Natural killer cell (primary cell): ENCODE results near the gene S100A3. TPM values are rescaled to one million over a fixed set of nuclear protein-coding genes. Genes with fewer than 3 reads are reported as not detected.
"Not testable (repeated sequence)": the region's sequence is repeated elsewhere in the genome, so short reads cannot be mapped to it uniquely, and the experiment has no call there.

Experiments used
- ATAC-seq, 3 donors: fragments of 150-1000 bp in 2 of 3; fragments of 200-7000 bp in 1 of 3; cut with Tn5 transposase; 1 replicate in 1 of 3; 2 replicates in 2 of 3; pipeline ENCODE4 v1.10.0; 2021; ENCODE audit warnings: mild to moderate bottlenecking in 2 of 3, moderate library complexity in 2 of 3
- DNase-seq, 2 donors: peaks; one replicate each; pipeline versions ENCODE4 v3.0.0 to v3.0.0-alpha.2; 2013 to 2021; ENCODE audit warnings: mixed read lengths in 1 of 2
- H3K27ac ChIP-seq: one replicate; pipeline ENCODE4 v1.5.1; 2013; ENCODE audit warnings: mild to moderate bottlenecking, low read length
- H3K27me3 ChIP-seq: one replicate; pipeline ENCODE4 v1.6.1; 2013; ENCODE audit warnings: low read length; ENCODE audit not compliant: control insufficient read depth, insufficient read depth
- H3K36me3 ChIP-seq: one replicate; pipeline ENCODE4 v1.6.1; 2013; ENCODE audit warnings: low read length; ENCODE audit not compliant: control insufficient read depth, insufficient read depth
- H3K4me1 ChIP-seq: one replicate; pipeline ENCODE4 v1.6.1; 2013; ENCODE audit warnings: low read length; ENCODE audit not compliant: control insufficient read depth, insufficient read depth
- H3K4me3 ChIP-seq: one replicate; pipeline ENCODE4 v1.5.1; 2013; ENCODE audit warnings: low read length
- H3K9me3 ChIP-seq: one replicate; pipeline ENCODE4 v1.6.1; 2013; ENCODE audit warnings: low read length; ENCODE audit not compliant: control insufficient read depth, insufficient read depth
- H3K27ac Mint-ChIP-seq, 2 donors: one replicate each; pipeline ENCODE4 v1.8.0; 2022; ENCODE audit warnings: mild to moderate bottlenecking in 2 of 2, mixed read lengths in 2 of 2, moderate library complexity in 1 of 2
- H3K27me3 Mint-ChIP-seq, 2 donors: one replicate each; pipeline ENCODE4 v1.8.0; 2022; ENCODE audit warnings: low read depth in 2 of 2, mixed read lengths in 2 of 2
- H3K36me3 Mint-ChIP-seq: one replicate; pipeline ENCODE4 v1.8.0; 2022; ENCODE audit warnings: mixed read lengths
- H3K4me1 Mint-ChIP-seq, 2 donors: one replicate each; pipeline ENCODE4 v1.8.0; 2022; ENCODE audit warnings: mixed read lengths in 2 of 2
- H3K4me3 Mint-ChIP-seq: one replicate; pipeline ENCODE4 v1.8.0; 2022; ENCODE audit warnings: mild to moderate bottlenecking, moderate library complexity, mixed read lengths
- H3K9me3 Mint-ChIP-seq, 2 donors: one replicate each; pipeline ENCODE4 v1.8.0; 2022; ENCODE audit warnings: mixed read lengths in 2 of 2
- CTCF ChIP-seq: fragments of 200-600 bp; IDR thresholded peaks from one replicate; pipeline ENCODE4 v1.8.0; 2022; ENCODE audit warnings: antibody characterized with exemption
- WGBS: methylation state at CpG from one replicate; pipeline ENCODE4 v1.1.7; 2013; ENCODE audit warnings: missing lambda C conversion rate; ENCODE audit not compliant: insufficient coverage; 5-methylcytosine and 5-hydroxymethylcytosine counted together
- intact Hi-C: fragments of 100-400 bp; cut with micrococcal nuclease; formaldehyde crosslinking; loops from one replicate; pipeline ENCODE4 v1.14.2; 2022
- total RNA-seq, 4 donors: library from RNA; stranded (reverse); fragments of 120-200 nt in 1 of 4; gene quantifications; one replicate each; pipeline versions ENCODE4 v1.2.3 to v1.2.4, GENCODE V29; 2013 to 2022

S100A3 gene
- total RNA-seq, 3 donors from 2014 or later (not counting 1 experiment from before 2014, with no cell fraction given): not detected

DNA sequence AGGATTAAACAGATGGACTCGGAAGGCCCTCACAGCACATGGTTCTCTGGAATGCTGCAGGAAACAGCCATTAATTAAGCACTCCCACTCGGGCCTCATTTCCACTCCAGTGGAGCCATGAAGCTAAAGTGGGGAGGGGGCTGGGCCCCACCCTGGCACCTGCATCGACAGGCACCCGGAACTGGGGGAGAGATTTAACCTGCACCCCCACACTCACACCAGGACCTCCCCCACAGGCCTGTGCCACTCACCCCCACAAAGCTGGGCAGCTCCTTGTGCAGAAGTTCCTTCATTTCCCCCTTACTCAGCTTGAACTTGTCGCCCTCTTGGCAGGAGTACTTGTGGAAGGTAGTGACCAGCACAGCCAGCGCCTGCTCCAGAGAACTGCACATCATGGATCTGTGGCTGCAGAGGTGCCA, 14.4 kb upstream of the S100A3 start:
- no peak overlapping the region for H3K27ac ChIP-seq
- no peaks in the 10 kb centered on the region for H3K9me3 ChIP-seq
- H3K27me3 ChIP-seq: no peaks in the 10 kb centered on the region
- no peak overlapping the region for H3K4me3 ChIP-seq
- Mint-ChIP-seq H3K36me3 (no peaks in the 10 kb centered on the region), H3K27ac (no peak overlapping the region), H3K4me3 (no peak overlapping the region), H3K4me1 (peaks cover 21 to 30% of the 10 kb centered on the region in 2 donors), H3K27me3 (no peaks in the 10 kb centered on the region), H3K9me3 (no peaks in the 10 kb centered on the region)
- intact Hi-C loops: no loop called here
- DNase-seq (no peak), ATAC-seq (no peak)
- TF ChIP-seq CTCF: no peak
- peaks cover 34% of the 10 kb centered on the region for H3K4me1 ChIP-seq
- WGBS: 94% methylated on average over 5 of the region's 6 CpGs
- H3K36me3 ChIP-seq: no peaks in the 10 kb centered on the region

GRCh38 chr1:153562021-153562420, 13.0 kb upstream of the S100A3 start:
- H3K9me3 Mint-ChIP-seq, H3K36me3 Mint-ChIP-seq, H3K9me3 ChIP-seq, H3K27me3 Mint-ChIP-seq, intact Hi-C loops, H3K4me3 Mint-ChIP-seq, H3K4me3 ChIP-seq, H3K27me3 ChIP-seq, DNase-seq, H3K36me3 ChIP-seq, H3K27ac Mint-ChIP-seq, H3K27ac ChIP-seq, ATAC-seq: not testable (repeated sequence)
- H3K4me1 ChIP-seq: peaks cover 19% of the 10 kb centered on the region
- H3K4me1 Mint-ChIP-seq: peaks cover 12 to 20% of the 10 kb centered on the region in 2 donors
- 92% methylated on average over 3 of the region's 3 CpGs for WGBS

- H3K27ac Mint-ChIP-seq: no peak overlapping the region
- peaks cover 8 to 15% of the 10 kb centered on the region in 2 donors for H3K4me1 Mint-ChIP-seq
- WGBS: 94% methylated on average over 3 of the region's 3 CpGs
- H3K27ac ChIP-seq: no peak overlapping the region
- ATAC-seq: no peak
- H3K9me3 ChIP-seq: no peaks in the 10 kb centered on the region
- peaks cover 14% of the 10 kb centered on the region for H3K4me1 ChIP-seq
- no peak overlapping the region for H3K4me3 ChIP-seq
- no peaks in the 10 kb centered on the region for H3K27me3 Mint-ChIP-seq
- no peaks in the 10 kb centered on the region for H3K9me3 Mint-ChIP-seq
- H3K27me3 ChIP-seq: no peaks in the 10 kb centered on the region
- no peaks in the 10 kb centered on the region for H3K36me3 ChIP-seq
- intact Hi-C loops: no loop called here
- no peaks in the 10 kb centered on the region for H3K36me3 Mint-ChIP-seq
- H3K4me3 Mint-ChIP-seq: no peak overlapping the region
- TF ChIP-seq CTCF: no peak
- DNase-seq: no peak
Measured at GRCh38 chr1:153561466-153561985, 12.5 kb upstream of the S100A3 start.

- Histone ChIP-seq H3K27me3 (no peaks in the 10 kb centered on the region), H3K4me3 (no peak overlapping the region), H3K36me3 (no peaks in the 10 kb centered on the region), H3K9me3 (no peaks in the 10 kb centered on the region), H3K27ac (no peak overlapping the region), H3K4me1 (peaks cover 8% of the 10 kb centered on the region)
- H3K27ac Mint-ChIP-seq: no peak overlapping the region
- no peak for DNase-seq
- H3K36me3 Mint-ChIP-seq: no peaks in the 10 kb centered on the region
- ATAC-seq: no peak
- intact Hi-C loops: no loop called here
- H3K27me3 Mint-ChIP-seq: no peaks in the 10 kb centered on the region
- TF ChIP-seq CTCF: no peak
- no peak overlapping the region for H3K4me3 Mint-ChIP-seq
- 96% methylated on average over 10 of the region's 10 CpGs for WGBS
- H3K9me3 Mint-ChIP-seq: no peaks in the 10 kb centered on the region
- peaks cover 4 to 9% of the 10 kb centered on the region in 2 donors for H3K4me1 Mint-ChIP-seq
Measured at GRCh38 chr1:153560771-153561465, 11.9 kb upstream of the S100A3 start.
